SK-N-SH (cell line): ENCODE measurements around the gene GALT.

Experiments used
- CHD2 ChIP-seq: fragments of 150-350 bp; IDR thresholded peaks from 2 replicates; pipeline ENCODE4 v1.6.1; 2018; ENCODE audit warnings: low read length; ENCODE audit not compliant: partially characterized antibody
- ELF1 ChIP-seq: IDR thresholded peaks from 2 replicates; pipeline ENCODE4 v1.4.0; 2012
- EP300 ChIP-seq, 2 experiments: IDR thresholded peaks; 2 replicates each; pipeline versions ENCODE4 v1.4.0 to v1.6.1; 2012; ENCODE audit warnings: borderline replicate concordance in 1 of 2, low read depth in 1 of 2, low read length in 1 of 2
- GATA2 ChIP-seq: sonication (generic); formaldehyde crosslinking; IDR thresholded peaks from 2 replicates; pipeline ENCODE4 v1.5.0; 2020; ENCODE audit warnings: mild to moderate bottlenecking, missing genetic modification reagents
- POLR2AphosphoS5 ChIP-seq: IDR thresholded peaks from 2 replicates; pipeline ENCODE4 v1.6.1; 2012; ENCODE audit warnings: low read depth, low read length
- RCOR1 ChIP-seq: fragments of 150-350 bp; IDR thresholded peaks from 2 replicates; pipeline ENCODE4 v1.6.1; 2017; ENCODE audit warnings: antibody characterized with exemption, low read length
- RFX5 ChIP-seq: IDR thresholded peaks from 2 replicates; pipeline ENCODE4 v1.6.1; 2012; ENCODE audit warnings: mild to moderate bottlenecking, improper control_type of control experiment, low read length
- TAF1 ChIP-seq: IDR thresholded peaks from 2 replicates; pipeline ENCODE4 v1.6.1; 2012; ENCODE audit warnings: low read depth, mild to moderate bottlenecking, low read length, moderate library complexity, borderline replicate concordance
- YY1 ChIP-seq: IDR thresholded peaks from 2 replicates; pipeline ENCODE4 v1.4.0; 2012; ENCODE audit warnings: low read depth, mild to moderate bottlenecking
- TF ChIP-seq, protein P1 (sequence below): fragments of 150-350 bp; IDR thresholded peaks from 2 replicates; pipeline ENCODE4 v1.6.1; 2017; ENCODE audit warnings: antibody characterized with exemption, low read length, low read depth, borderline replicate concordance
- TF ChIP-seq, protein P2 (sequence below): IDR thresholded peaks from 2 replicates; pipeline ENCODE4 v1.6.1; 2012; ENCODE audit warnings: mild to moderate bottlenecking, low read depth, low read length, moderate library complexity
- TF ChIP-seq, protein P3 (sequence below): fragments of 200-600 bp; sonication (generic); IDR thresholded peaks from 2 replicates; pipeline ENCODE4 v1.6.1; 2017; ENCODE audit warnings: antibody characterized with exemption, mild to moderate bottlenecking, moderate library complexity
- TF ChIP-seq, protein P4 (sequence below): IDR thresholded peaks from 2 replicates; pipeline ENCODE4; 2012
- TF ChIP-seq, protein P5 (sequence below): IDR thresholded peaks from 2 replicates; pipeline ENCODE4 v1.4.0; 2012; ENCODE audit warnings: low read depth, borderline replicate concordance

DNA sequence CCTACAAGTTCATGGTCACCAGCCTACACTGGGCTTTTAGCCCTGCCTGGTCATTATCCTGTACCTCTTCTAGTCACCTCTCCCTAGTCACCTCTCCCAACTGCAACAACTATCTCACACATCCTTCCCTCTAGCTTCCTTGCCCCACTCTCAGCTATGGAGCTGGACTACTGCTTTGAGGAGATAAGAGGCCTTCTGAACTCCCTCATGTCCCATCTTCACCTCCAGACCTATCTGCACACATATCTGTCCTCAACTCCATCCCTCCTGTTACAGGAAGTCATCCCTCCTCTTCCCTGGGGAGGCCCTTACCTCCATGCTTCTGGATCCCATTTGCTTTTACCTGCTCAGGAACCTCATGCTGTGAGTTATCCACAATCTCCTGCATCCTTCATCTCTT is 40.3 kb upstream of the GALT start:
- TF ChIP-seq, protein P1, sequence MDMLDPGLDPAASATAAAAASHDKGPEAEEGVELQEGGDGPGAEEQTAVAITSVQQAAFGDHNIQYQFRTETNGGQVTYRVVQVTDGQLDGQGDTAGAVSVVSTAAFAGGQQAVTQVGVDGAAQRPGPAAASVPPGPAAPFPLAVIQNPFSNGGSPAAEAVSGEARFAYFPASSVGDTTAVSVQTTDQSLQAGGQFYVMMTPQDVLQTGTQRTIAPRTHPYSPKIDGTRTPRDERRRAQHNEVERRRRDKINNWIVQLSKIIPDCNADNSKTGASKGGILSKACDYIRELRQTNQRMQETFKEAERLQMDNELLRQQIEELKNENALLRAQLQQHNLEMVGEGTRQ = no peak
- TF ChIP-seq, protein P2, sequence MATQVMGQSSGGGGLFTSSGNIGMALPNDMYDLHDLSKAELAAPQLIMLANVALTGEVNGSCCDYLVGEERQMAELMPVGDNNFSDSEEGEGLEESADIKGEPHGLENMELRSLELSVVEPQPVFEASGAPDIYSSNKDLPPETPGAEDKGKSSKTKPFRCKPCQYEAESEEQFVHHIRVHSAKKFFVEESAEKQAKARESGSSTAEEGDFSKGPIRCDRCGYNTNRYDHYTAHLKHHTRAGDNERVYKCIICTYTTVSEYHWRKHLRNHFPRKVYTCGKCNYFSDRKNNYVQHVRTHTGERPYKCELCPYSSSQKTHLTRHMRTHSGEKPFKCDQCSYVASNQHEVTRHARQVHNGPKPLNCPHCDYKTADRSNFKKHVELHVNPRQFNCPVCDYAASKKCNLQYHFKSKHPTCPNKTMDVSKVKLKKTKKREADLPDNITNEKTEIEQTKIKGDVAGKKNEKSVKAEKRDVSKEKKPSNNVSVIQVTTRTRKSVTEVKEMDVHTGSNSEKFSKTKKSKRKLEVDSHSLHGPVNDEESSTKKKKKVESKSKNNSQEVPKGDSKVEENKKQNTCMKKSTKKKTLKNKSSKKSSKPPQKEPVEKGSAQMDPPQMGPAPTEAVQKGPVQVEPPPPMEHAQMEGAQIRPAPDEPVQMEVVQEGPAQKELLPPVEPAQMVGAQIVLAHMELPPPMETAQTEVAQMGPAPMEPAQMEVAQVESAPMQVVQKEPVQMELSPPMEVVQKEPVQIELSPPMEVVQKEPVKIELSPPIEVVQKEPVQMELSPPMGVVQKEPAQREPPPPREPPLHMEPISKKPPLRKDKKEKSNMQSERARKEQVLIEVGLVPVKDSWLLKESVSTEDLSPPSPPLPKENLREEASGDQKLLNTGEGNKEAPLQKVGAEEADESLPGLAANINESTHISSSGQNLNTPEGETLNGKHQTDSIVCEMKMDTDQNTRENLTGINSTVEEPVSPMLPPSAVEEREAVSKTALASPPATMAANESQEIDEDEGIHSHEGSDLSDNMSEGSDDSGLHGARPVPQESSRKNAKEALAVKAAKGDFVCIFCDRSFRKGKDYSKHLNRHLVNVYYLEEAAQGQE = no peak
- TF ChIP-seq YY1 (no peak), TAF1 (no peak), RCOR1 (no peak), RFX5 (no peak), POLR2AphosphoS5 (no peak), ELF1 (no peak), CHD2 (no peak), GATA2 (CRISPR knock-in tag) (no peak), EP300 (IDR thresholded peaks at IDR 0.05; ENCODE audit: borderline replicate concordance in 1 of 2, low read depth in 1 of 2, low read length in 1 of 2) (no peak)
- TF ChIP-seq, protein P3, sequence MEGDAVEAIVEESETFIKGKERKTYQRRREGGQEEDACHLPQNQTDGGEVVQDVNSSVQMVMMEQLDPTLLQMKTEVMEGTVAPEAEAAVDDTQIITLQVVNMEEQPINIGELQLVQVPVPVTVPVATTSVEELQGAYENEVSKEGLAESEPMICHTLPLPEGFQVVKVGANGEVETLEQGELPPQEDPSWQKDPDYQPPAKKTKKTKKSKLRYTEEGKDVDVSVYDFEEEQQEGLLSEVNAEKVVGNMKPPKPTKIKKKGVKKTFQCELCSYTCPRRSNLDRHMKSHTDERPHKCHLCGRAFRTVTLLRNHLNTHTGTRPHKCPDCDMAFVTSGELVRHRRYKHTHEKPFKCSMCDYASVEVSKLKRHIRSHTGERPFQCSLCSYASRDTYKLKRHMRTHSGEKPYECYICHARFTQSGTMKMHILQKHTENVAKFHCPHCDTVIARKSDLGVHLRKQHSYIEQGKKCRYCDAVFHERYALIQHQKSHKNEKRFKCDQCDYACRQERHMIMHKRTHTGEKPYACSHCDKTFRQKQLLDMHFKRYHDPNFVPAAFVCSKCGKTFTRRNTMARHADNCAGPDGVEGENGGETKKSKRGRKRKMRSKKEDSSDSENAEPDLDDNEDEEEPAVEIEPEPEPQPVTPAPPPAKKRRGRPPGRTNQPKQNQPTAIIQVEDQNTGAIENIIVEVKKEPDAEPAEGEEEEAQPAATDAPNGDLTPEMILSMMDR = no peak
- TF ChIP-seq, protein P4, sequence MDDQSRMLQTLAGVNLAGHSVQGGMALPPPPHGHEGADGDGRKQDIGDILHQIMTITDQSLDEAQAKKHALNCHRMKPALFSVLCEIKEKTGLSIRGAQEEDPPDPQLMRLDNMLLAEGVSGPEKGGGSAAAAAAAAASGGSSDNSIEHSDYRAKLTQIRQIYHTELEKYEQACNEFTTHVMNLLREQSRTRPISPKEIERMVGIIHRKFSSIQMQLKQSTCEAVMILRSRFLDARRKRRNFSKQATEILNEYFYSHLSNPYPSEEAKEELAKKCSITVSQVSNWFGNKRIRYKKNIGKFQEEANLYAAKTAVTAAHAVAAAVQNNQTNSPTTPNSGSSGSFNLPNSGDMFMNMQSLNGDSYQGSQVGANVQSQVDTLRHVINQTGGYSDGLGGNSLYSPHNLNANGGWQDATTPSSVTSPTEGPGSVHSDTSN = no peak
- TF ChIP-seq, protein P5, sequence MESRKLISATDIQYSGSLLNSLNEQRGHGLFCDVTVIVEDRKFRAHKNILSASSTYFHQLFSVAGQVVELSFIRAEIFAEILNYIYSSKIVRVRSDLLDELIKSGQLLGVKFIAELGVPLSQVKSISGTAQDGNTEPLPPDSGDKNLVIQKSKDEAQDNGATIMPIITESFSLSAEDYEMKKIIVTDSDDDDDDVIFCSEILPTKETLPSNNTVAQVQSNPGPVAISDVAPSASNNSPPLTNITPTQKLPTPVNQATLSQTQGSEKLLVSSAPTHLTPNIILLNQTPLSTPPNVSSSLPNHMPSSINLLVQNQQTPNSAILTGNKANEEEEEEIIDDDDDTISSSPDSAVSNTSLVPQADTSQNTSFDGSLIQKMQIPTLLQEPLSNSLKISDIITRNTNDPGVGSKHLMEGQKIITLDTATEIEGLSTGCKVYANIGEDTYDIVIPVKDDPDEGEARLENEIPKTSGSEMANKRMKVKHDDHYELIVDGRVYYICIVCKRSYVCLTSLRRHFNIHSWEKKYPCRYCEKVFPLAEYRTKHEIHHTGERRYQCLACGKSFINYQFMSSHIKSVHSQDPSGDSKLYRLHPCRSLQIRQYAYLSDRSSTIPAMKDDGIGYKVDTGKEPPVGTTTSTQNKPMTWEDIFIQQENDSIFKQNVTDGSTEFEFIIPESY = no peak
